CD4-positive, alpha-beta T cell treated with Interleukin-4 for 4 hours (primary cell): ENCODE results near the gene S100A6.
"Not testable (repeated sequence)": the region's sequence is repeated elsewhere in the genome, so short reads cannot be mapped to it uniquely, and the experiment has no call there.

Experiments used
- DNase-seq: peaks from one replicate; pipeline ENCODE4 v3.0.0-alpha.2; 2020

S100A6 gene

GRCh38 chr1:153535242-153536011 lies at the start of gene S100A6:
Gene S100A6, minus strand, starts transcription at chr1:153535991. Its CDS starts 652 bp downstream, at chr1:153535339.
- DNase-seq, result peak; percentile 69

GRCh38 chr1:153585006-153585405 lies 49.2 kb upstream of the S100A6 start:
- no peak for DNase-seq

- no peak for DNase-seq
Measured at GRCh38 chr1:153583976-153584375, 48.2 kb upstream of the S100A6 start.

- DNase-seq, result not testable (repeated sequence)
Measured at GRCh38 chr1:153583514-153583913, 47.7 kb upstream of the S100A6 start.

GRCh38 chr1:153582836-153583235 lies 47.0 kb upstream of the S100A6 start:
- not testable (repeated sequence) for DNase-seq

- no peak for DNase-seq
Measured at GRCh38 chr1:153578936-153579335, 43.1 kb upstream of the S100A6 start.

GRCh38 chr1:153578490-153578889 lies 42.7 kb upstream of the S100A6 start:
- no peak for DNase-seq

GRCh38 chr1:153577624-153578051 lies 41.8 kb upstream of the S100A6 start:
- DNase-seq, result no peak

- DNase-seq, result no peak
Measured at GRCh38 chr1:153577138-153577537, 41.3 kb upstream of the S100A6 start.

- DNase-seq, result not testable (repeated sequence)
Measured at GRCh38 chr1:153575497-153575896, 39.7 kb upstream of the S100A6 start.

GRCh38 chr1:153575081-153575491 lies 39.3 kb upstream of the S100A6 start:
- DNase-seq, result not testable (repeated sequence)

GRCh38 chr1:153573351-153573750 lies 37.6 kb upstream of the S100A6 start:
- no peak for DNase-seq

- peak; percentile 35 for DNase-seq
Measured at GRCh38 chr1:153572569-153573015, 36.8 kb upstream of the S100A6 start.

- no peak for DNase-seq
Measured at GRCh38 chr1:153571706-153572105, 35.9 kb upstream of the S100A6 start.

- no peak for DNase-seq
Measured at GRCh38 chr1:153570874-153571273, 35.1 kb upstream of the S100A6 start.

- DNase-seq, result no peak
Measured at GRCh38 chr1:153569465-153569864, 33.7 kb upstream of the S100A6 start.

GRCh38 chr1:153568367-153569099 lies 32.7 kb upstream of the S100A6 start:
- DNase-seq, result peak; percentile 76

- DNase-seq, result peak; percentile 30
Measured at GRCh38 chr1:153567621-153568366, 32.0 kb upstream of the S100A6 start.

GRCh38 chr1:153566414-153567371 lies 30.9 kb upstream of the S100A6 start:
- peak; percentile 95 for DNase-seq

- peak; percentile 62 for DNase-seq
Measured at GRCh38 chr1:153565529-153566374, 30.0 kb upstream of the S100A6 start, which contains the start of gene S100A2. Gene S100A2, minus strand, starts transcription at chr1:153565844. Its CDS starts 1,967 bp downstream, at chr1:153563877.

GRCh38 chr1:153563991-153564390 lies 28.2 kb upstream of the S100A6 start:
- no peak for DNase-seq
